ENCODE results near the gene WDFY4. TPM values are rescaled to one million over a fixed set of nuclear protein-coding genes. Genes with fewer than 3 reads are reported as not detected.
A peak's percentile ranks its signal among the peaks of the same experiment; 100 is the strongest.

WDFY4 gene
- total and polyA plus RNA-seq, 11 donors: 0.46 to 19.8 (median 1.0) TPM

- Histone ChIP-seq H3K4me3 (no peak overlapping the region), H3K36me3 (peaks cover 0 to 17% (median 0%) of the 10 kb centered on the region in 9 donors), H3K9me3 (no peaks in the 10 kb centered on the region), H3K27me3 (no peaks in the 10 kb centered on the region), H3K27ac (no peak overlapping the region), H3K4me1 (peaks cover 0 to 3% (median 0%) of the 10 kb centered on the region in 12 donors)
- ATAC-seq (peak in 1 of 4 donors; percentile 60), DNase-seq (no peak)
- 67 to 86% (median 82%) methylated on average over 3 of the region's 3 CpGs for WGBS, 4 donors
- intact Hi-C loops (cut with DNase I): no loop called here
- TF ChIP-seq CTCF (IDR thresholded peaks at IDR 0.05) (no peak), POLR2A (IDR thresholded peaks at IDR 0.05) (no peak)
Measured at GRCh38 chr10:48777110-48777509, 92.4 kb downstream of the WDFY4 start.

GRCh38 chr10:48778193-48778857 lies 93.7 kb downstream of the WDFY4 start:
- H3K36me3 ChIP-seq: peaks cover 0 to 17% (median 0%) of the 10 kb centered on the region in 9 donors
- TF ChIP-seq CTCF (IDR thresholded peaks at IDR 0.05): no peak
- no peak for TF ChIP-seq POLR2A (IDR thresholded peaks at IDR 0.05)
- 95% methylated on average over 7 to 12 of the region's 12 CpGs for WGBS, 4 donors

GRCh38 chr10:48779077-48779476 lies 94.4 kb downstream of the WDFY4 start:
- DNase-seq (no peak), ATAC-seq (no peak)
- no peaks in the 10 kb centered on the region for H3K9me3 ChIP-seq
- H3K4me1 ChIP-seq: peaks cover 0 to 10% (median 5%) of the 10 kb centered on the region in 12 donors
- no peaks in the 10 kb centered on the region for H3K27me3 ChIP-seq
- no peak for TF ChIP-seq CTCF (IDR thresholded peaks at IDR 0.05)
- TF ChIP-seq POLR2A (IDR thresholded peaks at IDR 0.05): no peak
- H3K4me3 ChIP-seq: no peak overlapping the region
- H3K27ac ChIP-seq: no peak overlapping the region
- intact Hi-C loops (cut with DNase I): no loop called here
- WGBS, 4 donors: 88 to 92% (median 91%) methylated on average over 5 of the region's 5 CpGs
- H3K36me3 ChIP-seq: peaks cover 0 to 17% (median 0%) of the 10 kb centered on the region in 9 donors

More at GRCh38 chr10:48778193-48778857, 93.7 kb downstream of the WDFY4 start:
- ATAC-seq: no peak
- no peaks in the 10 kb centered on the region for H3K9me3 ChIP-seq
- no peak for DNase-seq
- H3K27me3 ChIP-seq: no peaks in the 10 kb centered on the region
- H3K4me1 ChIP-seq: peaks cover 0 to 10% (median 5%) of the 10 kb centered on the region in 12 donors
- no peak overlapping the region for H3K4me3 ChIP-seq
- H3K27ac ChIP-seq: no peak overlapping the region
- intact Hi-C loops (cut with DNase I): no loop called here

- intact Hi-C loops (cut with DNase I): no loop called here
- Histone ChIP-seq H3K36me3 (peaks cover 0 to 14% (median 0%) of the 10 kb centered on the region in 9 donors), H3K4me3 (no peak overlapping the region), H3K27me3 (no peaks in the 10 kb centered on the region), H3K27ac (no peak overlapping the region), H3K4me1 (peaks cover 0 to 10% (median 5%) of the 10 kb centered on the region in 12 donors), H3K9me3 (no peaks in the 10 kb centered on the region)
- no peak for DNase-seq
- WGBS, 4 donors: 93 to 99% (median 94%) methylated on average over 5 to 6 of the region's 6 CpGs
- TF ChIP-seq CTCF (IDR thresholded peaks at IDR 0.05) (no peak), POLR2A (IDR thresholded peaks at IDR 0.05) (no peak)
- no peak for ATAC-seq
Measured at GRCh38 chr10:48779546-48780152, 95.0 kb downstream of the WDFY4 start.
